Left lung (tissue), 10 donors: ENCODE data around the gene TMEM235. TPM values are rescaled to one million over a fixed set of nuclear protein-coding genes. Genes with fewer than 3 reads are reported as not detected.

Experiments
- ATAC-seq: fragments of 200-7000 bp; cut with Tn5 transposase; one replicate; pipeline ENCODE4 v1.9.1; 2020; ENCODE audit warnings: moderate library complexity
- DNase-seq, 4 donors: peaks; one replicate each; pipeline ENCODE4 v3.0.0-alpha.2; 2013 to 2020
- H3K27ac ChIP-seq, 2 donors: fragments of 200-600 bp; sonication (generic) in 1 of 2; one replicate each; pipeline versions ENCODE4 v1.5.0 to v1.8.0; 2020 to 2021
- H3K27me3 ChIP-seq, 2 donors: fragments of 200-600 bp; sonication (generic) in 1 of 2; one replicate each; pipeline versions ENCODE4 v1.5.0 to v1.8.0; 2020 to 2021
- H3K36me3 ChIP-seq, 2 donors: fragments of 200-600 bp; sonication (generic) in 1 of 2; one replicate each; pipeline versions ENCODE4 v1.5.0 to v1.8.0; 2020 to 2021
- H3K4me1 ChIP-seq, 2 donors: fragments of 200-600 bp; one replicate each; pipeline ENCODE4 v1.8.0; 2021
- H3K4me3 ChIP-seq, 2 donors: fragments of 200-600 bp; sonication (generic) in 1 of 2; one replicate each; pipeline versions ENCODE4 v1.5.0 to v1.8.0; 2020 to 2021; ENCODE audit warnings: mild to moderate bottlenecking in 1 of 2
- H3K9me3 ChIP-seq, 2 donors: fragments of 200-600 bp; sonication (generic) in 1 of 2; one replicate each; pipeline versions ENCODE4 v1.5.0 to v1.8.0; 2020 to 2021
- CTCF ChIP-seq, 2 donors: fragments of 200-600 bp; sonication (generic) in 1 of 2; IDR thresholded peaks; one replicate each; pipeline versions ENCODE4 v1.5.0 to v1.8.0; 2021; ENCODE audit warnings: antibody characterized with exemption in 2 of 2
- intact Hi-C, 2 donors: fragments of 100-400 bp; cut with DNase I; formaldehyde crosslinking; loops; one replicate each; pipeline versions ENCODE4 v1.11.2 to v1.14.2; 2022
- polyA plus RNA-seq, 6 donors: library from polyadenylated mRNA; unstranded; fragments of 120-200 nt; gene quantifications; one replicate each; pipeline ENCODE4 v1.2.1, GENCODE V29; 2013; ENCODE audit not compliant: insufficient read length in 6 of 6
- total RNA-seq, 2 donors: library from RNA; stranded (reverse); fragmentation: NEBNext Ultra II Directional; extraction: Animal tissue kit (Norgen Biotek cat#: 25700); gene quantifications; one replicate each; pipeline ENCODE4 v1.2.1, GENCODE V29; 2021
- donor health status: DM: no; HTN: yes; CAD: no.
- donor health status: DM: no; HTN: no; CAD: no.

TMEM235 gene
- total and polyA plus RNA-seq, 8 donors = 0.11 to 0.35 (median 0.23) TPM; not detected in 4

- DNase-seq = peak in 1 of 4 donors; percentile 73
- Histone ChIP-seq H3K4me3 (no peak overlapping the region), H3K4me1 (no peaks in the 10 kb centered on the region), H3K27ac (no peak overlapping the region), H3K9me3 (no peaks in the 10 kb centered on the region), H3K36me3 (no peaks in the 10 kb centered on the region), H3K27me3 (peaks cover 0 to 1% of the 10 kb centered on the region in 2 donors)
- no peak for TF ChIP-seq CTCF (IDR thresholded peaks at IDR 0.05)
- intact Hi-C loops = no loop called here
- no peak for ATAC-seq
Measured at GRCh38 chr17:78238823-78239488, 7.5 kb downstream of the TMEM235 start.

GRCh38 chr17:78239489-78239931, 8.1 kb downstream of the TMEM235 start:
- peak in 1 of 4 donors; percentile 33 for DNase-seq
- intact Hi-C loops = no loop called here
- Histone ChIP-seq H3K4me1 (no peaks in the 10 kb centered on the region), H3K27ac (no peak overlapping the region), H3K27me3 (no peaks in the 10 kb centered on the region), H3K4me3 (no peak overlapping the region), H3K9me3 (no peaks in the 10 kb centered on the region), H3K36me3 (no peaks in the 10 kb centered on the region)
- ATAC-seq = peak; percentile 48
- no peak for TF ChIP-seq CTCF (IDR thresholded peaks at IDR 0.05)

GRCh38 chr17:78240012-78240655, 8.7 kb downstream of the TMEM235 start:
- Histone ChIP-seq H3K27me3 (no peaks in the 10 kb centered on the region), H3K4me1 (no peaks in the 10 kb centered on the region), H3K27ac (no peak overlapping the region), H3K4me3 (no peak overlapping the region), H3K36me3 (no peaks in the 10 kb centered on the region), H3K9me3 (no peaks in the 10 kb centered on the region)
- intact Hi-C loops = no loop called here
- peak in 1 of 4 donors; percentile 68 for DNase-seq
- no peak for TF ChIP-seq CTCF (IDR thresholded peaks at IDR 0.05)
- no peak for ATAC-seq

- Histone ChIP-seq H3K4me3 (no peak overlapping the region), H3K36me3 (no peaks in the 10 kb centered on the region), H3K27me3 (no peaks in the 10 kb centered on the region), H3K4me1 (no peaks in the 10 kb centered on the region), H3K27ac (no peak overlapping the region), H3K9me3 (no peaks in the 10 kb centered on the region)
- ATAC-seq = no peak
- no peak for DNase-seq
- intact Hi-C loops = no loop called here
- TF ChIP-seq CTCF (IDR thresholded peaks at IDR 0.05) = no peak
Measured at GRCh38 chr17:78240839-78241238, 9.4 kb downstream of the TMEM235 start.

- Histone ChIP-seq H3K9me3 (no peaks in the 10 kb centered on the region), H3K36me3 (no peaks in the 10 kb centered on the region), H3K4me3 (no peak overlapping the region), H3K27me3 (no peaks in the 10 kb centered on the region), H3K27ac (no peak overlapping the region), H3K4me1 (no peaks in the 10 kb centered on the region)
- ATAC-seq (no peak), DNase-seq (no peak)
- intact Hi-C loops = no loop called here
- TF ChIP-seq CTCF (IDR thresholded peaks at IDR 0.05) = no peak
Measured at GRCh38 chr17:78241277-78242023, 10.0 kb downstream of the TMEM235 start.
